Lung (tissue), 12 donors: ENCODE data around the gene BARD1. TPM values are rescaled to one million over a fixed set of nuclear protein-coding genes. Genes with fewer than 3 reads are reported as not detected.

Source experiments
- ATAC-seq: fragments of 200-7000 bp; cut with Tn5 transposase; one replicate; pipeline ENCODE4 v1.9.1; 2020; ENCODE audit warnings: moderate number of reproducible peaks; ENCODE audit not compliant: insufficient read depth, low FRiP score
- DNase-seq, 3 donors: peaks; one replicate each; pipeline ENCODE4 v3.0.0-alpha.2; 2013 to 2017
- H3K27ac ChIP-seq, 2 donors: one replicate each; pipeline ENCODE4 v1.5.1; 2013; ENCODE audit warnings: mild to moderate bottlenecking in 2 of 2, moderate library complexity in 2 of 2, control low read depth in 1 of 2, inconsistent platforms in 1 of 2, low read depth in 1 of 2, low read length in 1 of 2
- H3K27me3 ChIP-seq, 3 donors: one replicate each; pipeline ENCODE4 v1.5.1; 2013; ENCODE audit warnings: low read length in 2 of 3; ENCODE audit not compliant: control insufficient read depth in 3 of 3, insufficient read depth in 3 of 3
- H3K36me3 ChIP-seq, 4 donors: one replicate each; pipeline ENCODE4 v1.5.1; 2013; ENCODE audit warnings: low read length in 4 of 4, mild to moderate bottlenecking in 1 of 4, moderate library complexity in 1 of 4; ENCODE audit not compliant: control insufficient read depth in 4 of 4, insufficient read depth in 4 of 4
- H3K4me1 ChIP-seq, 5 donors: one replicate each; pipeline ENCODE4 v1.5.1; 2013; ENCODE audit warnings: low read length in 5 of 5, mild to moderate bottlenecking in 2 of 5, moderate library complexity in 1 of 5; ENCODE audit not compliant: control insufficient read depth in 5 of 5, insufficient read depth in 5 of 5
- H3K4me3 ChIP-seq: one replicate; pipeline ENCODE4 v1.5.1; 2013; ENCODE audit warnings: mild to moderate bottlenecking, control low read depth, moderate library complexity
- H3K9ac ChIP-seq, 2 donors: one replicate each; pipeline ENCODE4 v1.5.1; 2013; ENCODE audit warnings: low read length in 2 of 2, control low read depth in 1 of 2; ENCODE audit not compliant: insufficient read depth in 1 of 2
- H3K9me3 ChIP-seq, 4 donors: one replicate each; pipeline ENCODE4 v1.5.1; 2013; ENCODE audit warnings: low read length in 3 of 4, mild to moderate bottlenecking in 1 of 4, moderate library complexity in 1 of 4; ENCODE audit not compliant: control insufficient read depth in 4 of 4, insufficient read depth in 3 of 4
- CTCF ChIP-seq: IDR thresholded peaks from 2 replicates; pipeline ENCODE4 v1.5.1; 2012; ENCODE audit warnings: mild to moderate bottlenecking; ENCODE audit errors: control extremely low read depth, extremely low read depth
- WGBS, 2 donors: extraction: QIAGEN DNeasy Blood & Tissue Kit; methylation state at CpG; one replicate each; pipeline ENCODE4 v1.1.7; 2013; 5-methylcytosine and 5-hydroxymethylcytosine counted together
- polyA plus RNA-seq, 2 donors: library from polyadenylated mRNA; stranded (reverse); fragments of 200-250 nt; gene quantifications; one replicate each; pipeline ENCODE4 v1.2.1, GENCODE V29; 2013
- total RNA-seq, 2 donors: library from RNA; depleted of rRNA in 1 of 2; stranded (reverse); fragments of >200 nt in 1 of 2; gene quantifications; one replicate each; pipeline ENCODE4 v1.2.1, GENCODE V29; 2014 to 2021
- donor health status: control.
- donor health status: control.
- donor health status: Bipolar disorder and iron deficiency.
- donor health status: healthy.
- donor health status: DM: yes; HTN: yes; CAD: no.

Gene BARD1
- total and polyA plus RNA-seq, 4 donors: 1.9 to 33.7 (median 8.2) TPM

GRCh38 chr2:214710729-214711128 lies 98.8 kb downstream of the BARD1 start:
- H3K27ac ChIP-seq: no peak overlapping the region
- no peak overlapping the region for H3K4me3 ChIP-seq
- TF ChIP-seq CTCF: no peak
- no peak overlapping the region for H3K9ac ChIP-seq
- H3K9me3 ChIP-seq: no peaks in the 10 kb centered on the region
- H3K36me3 ChIP-seq: no peaks in the 10 kb centered on the region
- no peak for DNase-seq
- 91% methylated on average over 2 of the region's 2 CpGs for WGBS, 2 donors
- H3K4me1 ChIP-seq: no peaks in the 10 kb centered on the region
- H3K27me3 ChIP-seq: no peaks in the 10 kb centered on the region
- no peak for ATAC-seq

DNA sequence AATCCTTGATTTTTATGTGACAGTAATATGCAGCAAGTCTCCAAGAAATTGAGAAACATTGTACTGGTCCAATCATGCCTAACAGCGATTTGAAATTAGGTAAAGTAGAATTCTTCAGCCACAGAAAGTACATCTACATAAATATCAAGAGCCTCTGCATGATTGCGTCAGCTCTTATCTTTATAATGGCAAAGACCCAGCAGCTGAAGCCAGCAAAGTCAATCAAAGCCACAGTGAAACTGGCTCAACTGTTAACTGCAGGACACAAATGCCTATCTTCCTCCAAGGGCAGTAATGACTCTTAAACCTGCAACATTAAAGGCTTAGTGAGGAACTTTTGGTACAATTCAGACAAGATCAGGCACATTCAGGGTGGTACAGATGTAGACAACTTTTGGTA lies 102.5 kb downstream of the BARD1 start:
- ATAC-seq (no peak), DNase-seq (peak in 2 of 3 donors; percentile 41 to 67)
- H3K27ac ChIP-seq: no peak overlapping the region

GRCh38 chr2:214699236-214699635 lies 110.2 kb downstream of the BARD1 start:
- Histone ChIP-seq H3K27ac (no peak overlapping the region), H3K27me3 (no peaks in the 10 kb centered on the region), H3K4me3 (no peak overlapping the region), H3K9me3 (no peaks in the 10 kb centered on the region), H3K4me1 (no peaks in the 10 kb centered on the region), H3K36me3 (no peaks in the 10 kb centered on the region), H3K9ac (no peak overlapping the region)
- DNase-seq (no peak), ATAC-seq (no peak)
- 41 to 45% methylated on average over 2 of the region's 2 CpGs for WGBS, 2 donors
- no peak for TF ChIP-seq CTCF

More for the DNA sequence above, 102.5 kb downstream of the BARD1 start:
- Histone ChIP-seq H3K9me3 (no peaks in the 10 kb centered on the region), H3K27me3 (no peaks in the 10 kb centered on the region), H3K4me1 (no peaks in the 10 kb centered on the region), H3K36me3 (no peaks in the 10 kb centered on the region), H3K9ac (no peak overlapping the region), H3K4me3 (no peak overlapping the region)
- 39 to 55% methylated on average over 2 of the region's 2 CpGs for WGBS, 2 donors
- TF ChIP-seq CTCF: no peak

GRCh38 chr2:214696681-214697080 lies 112.8 kb downstream of the BARD1 start:
- DNase-seq: no peak
- no peaks in the 10 kb centered on the region for H3K36me3 ChIP-seq

More at GRCh38 chr2:214696681-214697080, 112.8 kb downstream of the BARD1 start:
- no peak overlapping the region for H3K27ac ChIP-seq
- no peak overlapping the region for H3K4me3 ChIP-seq
- H3K9ac ChIP-seq: no peak overlapping the region
- ATAC-seq: no peak
- no peaks in the 10 kb centered on the region for H3K9me3 ChIP-seq
- no peaks in the 10 kb centered on the region for H3K4me1 ChIP-seq
- TF ChIP-seq CTCF: no peak
- H3K27me3 ChIP-seq: no peaks in the 10 kb centered on the region
